Right kidney (tissue), 1 donor: Measurements from ENCODE around the gene WWOX.

Source experiments
- DNase-seq: peaks from one replicate; pipeline ENCODE4 v3.0.0-alpha.2; 2016

Gene WWOX

DNA sequence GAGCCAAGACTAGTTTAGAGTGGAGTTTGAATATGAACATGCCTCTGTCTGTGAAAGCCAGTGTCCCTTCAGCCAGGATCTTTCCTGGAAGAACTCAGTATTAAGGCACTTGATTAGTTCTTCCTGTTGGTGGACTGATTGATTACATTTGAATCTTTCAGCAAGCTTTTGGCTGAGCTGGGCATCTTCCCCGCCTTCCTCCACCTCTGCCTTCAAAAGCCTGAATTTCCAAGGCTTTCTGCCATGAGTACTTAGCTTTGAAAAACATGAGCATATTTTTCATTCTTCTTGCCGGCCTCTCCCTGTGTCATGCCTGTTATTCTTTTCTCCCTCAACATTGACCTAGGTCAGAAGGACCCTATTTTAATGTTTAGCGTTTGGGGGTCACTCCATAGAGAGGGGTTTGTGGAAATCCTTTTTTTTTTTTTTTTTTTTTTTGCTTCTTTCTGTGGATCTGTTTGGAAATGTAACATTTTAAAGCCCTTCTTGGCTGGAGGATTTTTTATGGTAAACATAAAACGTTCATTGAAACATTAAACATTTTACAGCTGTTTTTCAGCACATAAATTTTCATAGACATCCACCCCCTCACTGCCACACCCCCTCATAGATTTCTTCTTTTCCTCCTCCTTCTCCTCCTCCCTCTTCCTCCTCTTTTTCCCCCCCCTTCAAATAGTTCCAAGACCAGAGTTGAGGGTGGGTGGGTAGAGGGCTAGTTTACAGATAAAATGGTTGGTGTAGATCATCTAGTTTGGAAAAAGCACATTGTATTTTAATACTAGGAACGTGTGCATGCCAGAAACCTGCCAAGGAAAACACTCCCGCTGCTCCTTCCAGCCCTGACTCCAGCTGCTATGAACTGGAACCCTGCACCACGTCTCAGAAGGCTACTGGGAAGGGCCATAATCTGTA, 645.9 kb downstream of the WWOX start:
- DNase-seq: peak; percentile 60

DNA sequence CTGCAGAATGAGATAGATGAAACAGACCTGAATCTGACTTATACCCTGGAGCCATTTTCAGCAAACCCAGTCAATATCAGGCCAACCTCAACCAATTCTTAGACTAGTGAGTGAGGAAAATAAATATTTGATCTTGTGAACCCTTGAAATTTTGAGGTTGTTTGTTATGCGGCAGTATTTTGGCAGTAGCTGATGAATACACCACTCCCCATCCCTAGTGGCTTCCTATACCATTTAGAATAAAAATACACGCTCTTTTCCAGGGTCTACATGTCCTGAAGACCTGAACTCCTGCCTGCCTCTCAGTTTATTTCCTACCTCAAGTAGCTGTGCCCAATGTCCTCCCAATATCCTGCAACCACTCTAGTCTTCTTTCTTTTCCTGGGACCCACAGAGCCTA, 647.3 kb downstream of the WWOX start:
- no peak for DNase-seq

DNA sequence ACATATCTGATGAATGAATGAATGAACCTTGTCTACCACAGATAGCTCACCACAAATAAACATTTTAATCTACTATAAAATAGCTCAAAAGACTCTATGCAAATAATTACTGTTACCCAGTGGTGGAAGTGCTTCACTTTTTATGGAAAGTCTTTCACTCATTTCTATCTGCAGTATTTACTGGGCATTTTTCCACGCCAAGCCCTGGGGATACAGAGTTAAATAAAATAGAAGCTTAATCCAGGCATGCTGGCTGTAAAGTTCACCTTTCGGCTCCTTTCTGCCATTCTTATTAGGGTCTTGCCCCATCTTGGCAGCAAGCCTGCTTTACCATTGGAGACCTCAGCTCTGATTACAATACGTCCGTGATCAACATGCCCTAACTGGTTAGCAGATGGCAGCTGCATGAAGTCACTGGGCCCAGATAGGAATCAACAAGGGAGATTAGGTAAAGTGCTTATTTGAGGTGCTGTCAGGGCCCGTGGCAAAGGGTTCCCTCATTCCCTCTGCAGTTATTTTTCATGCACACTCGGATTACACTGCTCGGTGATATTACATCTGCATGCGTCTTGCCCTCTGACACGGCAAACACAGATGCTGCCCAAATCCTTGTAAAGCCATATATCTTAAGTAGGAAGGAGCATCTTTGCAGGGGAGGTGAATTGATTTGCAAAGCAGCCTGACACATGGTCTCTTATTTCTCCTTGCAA, 648.9 kb downstream of the WWOX start:
- no peak for DNase-seq

DNA sequence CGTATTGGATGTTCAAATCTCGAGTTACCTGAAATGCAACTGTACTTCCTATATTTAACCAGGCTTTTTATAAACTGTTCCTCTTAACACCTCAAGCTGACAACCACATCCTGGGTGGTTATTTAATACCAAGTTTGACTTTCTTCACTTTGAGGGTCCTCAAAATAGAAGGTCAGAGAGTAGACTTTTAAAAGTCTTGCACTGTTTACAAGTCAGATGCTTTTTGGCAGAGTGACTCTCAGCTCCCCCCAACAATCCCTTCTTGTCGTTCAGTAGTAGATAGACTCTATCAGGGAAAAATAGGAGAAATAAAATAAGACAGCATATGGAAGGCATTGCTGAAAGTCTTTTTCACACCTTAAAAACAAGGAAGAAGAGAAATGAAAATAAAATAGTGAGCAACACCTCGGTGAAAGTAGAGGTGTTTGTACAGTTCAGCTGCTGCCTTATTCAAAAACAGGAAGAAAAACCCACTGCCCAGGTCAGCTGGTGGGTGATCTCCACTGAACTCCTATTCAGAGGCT, 650.4 kb downstream of the WWOX start:
- no peak for DNase-seq

DNA sequence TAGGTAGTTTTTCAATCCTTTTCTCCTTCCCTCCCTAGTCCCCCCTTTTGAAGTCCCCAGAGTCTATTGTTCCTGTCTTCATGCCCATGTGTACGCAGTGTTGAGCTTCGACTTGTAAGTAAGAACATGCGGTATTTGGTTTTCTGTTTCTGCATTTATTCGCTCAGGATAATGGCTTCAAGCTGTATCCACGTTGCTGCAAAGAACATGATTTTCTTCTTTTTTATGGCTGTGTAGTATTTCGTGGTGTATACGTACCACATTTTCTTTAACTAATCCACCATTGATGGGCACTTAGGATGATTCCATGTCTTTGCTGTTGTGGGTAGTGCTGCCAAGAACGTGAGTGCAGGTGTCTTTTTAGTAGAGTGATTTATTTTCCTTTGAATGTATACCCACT, 651.2 kb downstream of the WWOX start:
- DNase-seq: no peak

DNA sequence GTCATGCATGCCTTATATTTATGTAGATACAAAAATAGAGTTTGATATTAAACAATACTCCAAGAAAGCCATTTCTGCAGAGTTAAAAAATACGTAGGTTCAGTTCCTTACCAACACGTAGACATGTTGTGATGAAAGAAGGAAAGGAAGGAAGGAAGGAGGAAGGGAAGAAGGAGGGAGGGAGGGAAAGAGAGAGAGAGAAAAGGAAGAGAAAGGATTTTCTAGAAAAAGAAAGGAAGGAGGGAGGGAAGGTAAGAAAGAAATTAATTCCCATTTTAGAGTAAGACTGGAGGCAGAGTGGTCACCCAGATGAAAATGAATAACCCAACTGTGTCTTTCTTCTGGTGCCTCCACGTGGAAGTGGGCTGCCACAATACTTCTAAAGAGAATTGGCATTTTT, 652.1 kb downstream of the WWOX start:
- no peak for DNase-seq

DNA sequence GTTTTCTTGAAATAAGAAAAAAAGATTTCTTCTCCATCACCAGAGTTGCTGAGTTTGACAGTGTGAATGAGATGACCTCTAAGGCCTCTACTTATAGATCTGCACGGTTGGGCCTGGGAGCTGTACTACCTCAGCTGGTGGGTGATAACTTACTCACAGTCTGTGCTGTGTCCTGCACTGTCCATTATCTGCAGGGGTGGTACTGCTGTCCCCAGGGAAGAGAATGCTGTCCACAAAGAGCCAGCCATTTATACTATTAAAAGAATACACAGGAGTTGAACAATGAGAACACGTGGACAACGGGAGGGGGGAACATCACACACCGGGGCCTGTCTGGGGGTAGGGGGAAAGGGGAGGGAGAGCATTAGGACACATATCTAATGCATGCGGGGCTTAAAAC, 655.3 kb downstream of the WWOX start:
- no peak for DNase-seq

DNA sequence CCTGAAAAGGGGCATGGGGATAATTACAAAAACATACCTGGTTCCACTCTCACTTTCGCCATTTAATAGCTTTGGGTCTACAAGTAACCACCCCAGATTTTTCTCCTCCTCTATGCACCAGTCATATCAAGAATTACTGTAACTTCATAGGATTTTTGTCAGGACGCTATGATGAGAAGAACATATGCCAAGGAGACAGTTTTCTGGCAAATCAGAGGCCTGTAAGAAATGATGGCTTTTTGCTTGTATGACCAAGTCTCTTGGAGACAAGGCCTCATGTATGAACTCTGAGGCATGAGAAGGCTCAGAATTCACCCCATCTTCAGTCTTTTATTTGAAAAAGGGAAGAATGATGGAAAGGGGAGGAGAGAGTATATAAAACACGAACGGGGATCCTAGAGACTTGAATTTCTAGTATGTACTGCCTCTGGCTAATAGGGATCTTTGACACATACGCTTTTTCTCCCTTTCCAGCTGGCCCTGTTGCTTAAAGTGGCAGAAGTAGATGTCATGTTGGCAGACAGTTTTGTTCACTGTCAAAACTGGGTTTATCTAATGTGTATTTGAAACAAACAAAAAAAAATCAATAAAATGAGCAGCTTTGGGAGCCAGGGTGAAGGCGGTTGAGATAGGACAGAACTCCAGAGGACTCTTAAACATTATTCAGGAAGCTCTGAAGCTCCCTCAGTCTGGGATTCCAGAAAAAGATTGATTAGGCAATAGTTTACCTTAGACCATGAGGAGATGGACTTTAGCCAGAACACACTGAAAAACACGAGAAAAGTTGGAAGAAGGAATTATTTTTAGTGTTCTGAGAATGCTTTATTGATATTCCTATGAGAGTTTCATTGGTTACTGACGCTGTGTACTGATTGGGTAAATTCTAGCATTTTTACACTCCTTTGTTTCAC, 656.6 kb downstream of the WWOX start:
- DNase-seq: no peak

DNA sequence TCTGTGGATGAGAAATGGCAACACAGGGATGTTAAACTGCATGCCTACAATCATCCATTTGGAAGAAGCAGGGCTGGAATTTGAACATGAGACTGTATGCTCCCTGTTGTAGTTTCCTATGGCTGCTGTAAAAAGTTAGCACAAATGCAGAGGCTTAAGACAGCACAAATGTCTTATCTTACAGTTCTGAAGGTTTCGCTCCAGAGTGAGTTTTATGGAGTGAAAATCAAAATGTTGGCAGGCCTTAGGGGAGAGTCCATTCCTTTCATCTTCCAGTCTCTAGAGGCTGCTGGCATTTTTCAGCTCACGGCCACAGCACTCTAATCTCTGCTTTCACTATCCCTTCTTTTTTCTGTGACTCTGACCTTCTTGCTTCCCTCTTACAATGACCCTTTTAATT, 660.1 kb downstream of the WWOX start:
- DNase-seq: no peak

DNA sequence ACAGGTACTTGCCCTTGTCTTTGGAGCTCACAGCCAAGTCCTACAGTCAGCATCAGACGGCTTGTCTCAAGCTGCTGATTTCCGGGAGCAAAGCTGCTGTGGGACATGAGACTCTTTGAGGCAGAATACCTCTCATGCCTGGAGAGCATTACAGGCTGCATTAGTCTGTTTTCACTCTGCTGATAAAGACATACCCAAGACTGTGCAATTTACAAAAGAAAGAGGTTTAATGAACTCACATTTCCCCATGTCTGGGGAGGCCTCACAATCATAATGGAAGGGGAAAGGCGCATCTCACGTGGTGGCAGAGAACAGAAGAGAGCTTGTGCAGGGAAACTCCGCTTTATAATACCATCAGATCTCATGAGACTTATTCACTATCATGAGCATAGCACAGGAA, 661.2 kb downstream of the WWOX start:
- DNase-seq: no peak

DNA sequence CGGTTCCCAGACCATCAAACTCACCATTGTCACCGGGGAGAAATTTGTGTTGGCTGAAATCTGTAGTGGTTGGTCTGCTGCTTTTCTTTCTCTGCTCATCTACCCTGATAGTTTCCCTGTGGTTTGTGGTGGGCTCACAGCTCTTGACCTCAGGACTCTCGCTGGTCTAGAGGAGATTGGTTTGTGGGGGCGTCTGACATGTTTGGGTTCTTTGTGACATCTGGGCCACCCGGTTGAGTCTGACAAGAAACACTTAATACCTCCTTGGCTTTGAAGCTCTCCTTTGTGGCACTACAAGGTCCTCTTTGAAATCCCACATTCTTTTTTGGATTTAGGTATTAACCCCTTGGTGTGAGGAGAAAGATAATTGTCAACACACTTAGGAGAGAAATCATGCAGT, 662.0 kb downstream of the WWOX start:
- no peak for DNase-seq

DNA sequence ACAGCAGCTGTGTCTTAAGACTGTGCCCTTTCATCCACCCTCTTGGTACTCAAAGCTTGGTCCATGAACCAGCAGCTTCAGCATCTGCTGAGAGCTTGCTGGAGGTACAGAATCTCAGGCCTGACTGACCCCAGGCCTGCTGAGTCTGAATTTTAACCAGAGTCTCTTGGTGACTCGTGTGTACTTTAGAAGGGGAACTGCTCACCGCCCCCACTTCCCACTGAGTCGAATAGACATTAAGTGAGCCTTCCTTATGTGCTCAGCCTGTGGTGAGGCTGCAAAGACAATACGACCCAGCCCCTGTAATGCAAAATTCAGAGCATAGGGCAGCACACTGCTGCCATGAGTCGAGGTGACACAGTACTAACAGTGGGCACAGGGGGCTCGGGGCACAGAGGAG, 662.8 kb downstream of the WWOX start:
- no peak for DNase-seq

DNA sequence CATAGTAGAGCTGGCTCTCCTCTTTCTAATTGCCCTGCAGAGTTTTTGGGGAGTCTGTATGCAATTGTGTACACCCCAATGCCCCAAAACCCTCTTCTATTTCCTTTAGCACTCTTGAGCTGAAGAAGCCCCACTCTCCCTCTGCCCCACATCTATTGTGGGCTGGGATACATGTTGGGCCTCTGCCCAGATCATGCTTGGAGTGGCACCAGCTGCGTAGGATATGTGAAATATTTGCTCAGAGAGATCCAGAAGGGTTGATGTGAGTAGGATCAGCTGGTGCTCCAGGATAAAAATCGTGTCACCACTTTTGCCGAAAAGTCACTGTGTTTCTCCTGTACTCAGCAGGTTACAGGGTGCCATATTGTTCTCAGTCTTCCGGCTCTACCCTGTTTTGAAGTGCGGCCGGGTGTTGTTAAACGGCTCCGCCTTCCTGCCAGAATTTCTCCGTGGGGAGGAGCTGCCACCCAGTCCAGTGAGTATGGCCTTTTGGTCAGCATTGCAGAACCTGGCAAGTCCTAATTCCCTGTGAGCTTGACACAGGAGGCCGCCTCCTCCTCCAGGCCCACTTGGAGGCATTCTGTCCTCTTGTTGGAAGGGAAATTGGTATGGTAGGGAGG, 664.5 kb downstream of the WWOX start:
- DNase-seq: no peak

DNA sequence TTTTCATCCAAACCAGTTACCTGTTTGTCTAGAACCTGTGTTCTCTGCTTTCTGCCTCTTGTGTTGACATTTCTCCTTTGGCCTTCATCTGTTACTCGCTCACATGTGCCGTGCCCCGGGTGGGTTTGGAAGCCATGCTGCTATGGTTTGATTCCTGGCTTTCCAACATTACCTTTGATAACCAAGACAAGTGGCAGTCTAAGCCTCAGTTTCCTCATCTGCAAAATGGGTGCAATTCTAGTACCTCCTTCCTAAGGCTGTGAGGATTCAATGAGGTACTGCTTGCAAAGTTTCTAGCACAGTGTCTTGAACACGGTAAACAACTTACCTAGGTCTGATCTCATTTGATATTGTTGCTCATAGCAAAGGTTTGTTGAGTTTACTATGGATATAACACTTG, 665.0 kb downstream of the WWOX start:
- no peak for DNase-seq

DNA sequence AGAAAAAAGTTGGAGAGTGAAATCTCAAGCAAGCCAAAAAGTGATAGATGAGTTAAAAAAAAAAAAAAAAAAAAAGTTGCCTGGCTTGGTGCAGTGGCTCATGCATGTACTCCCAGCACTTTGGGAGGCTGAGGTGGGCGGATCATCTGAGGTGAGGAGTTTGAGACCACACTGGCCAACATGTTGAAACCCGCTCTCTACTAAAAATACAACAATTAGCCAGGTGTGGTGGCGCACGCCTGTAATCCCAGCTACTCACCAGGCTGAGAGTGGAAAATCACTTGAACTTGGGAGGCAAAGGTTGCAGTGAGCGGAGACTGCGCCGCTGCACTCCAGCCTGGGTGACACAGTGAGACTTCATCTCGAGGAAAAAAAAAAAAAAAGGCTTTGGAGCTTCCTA, 668.8 kb downstream of the WWOX start:
- no peak for DNase-seq

DNA sequence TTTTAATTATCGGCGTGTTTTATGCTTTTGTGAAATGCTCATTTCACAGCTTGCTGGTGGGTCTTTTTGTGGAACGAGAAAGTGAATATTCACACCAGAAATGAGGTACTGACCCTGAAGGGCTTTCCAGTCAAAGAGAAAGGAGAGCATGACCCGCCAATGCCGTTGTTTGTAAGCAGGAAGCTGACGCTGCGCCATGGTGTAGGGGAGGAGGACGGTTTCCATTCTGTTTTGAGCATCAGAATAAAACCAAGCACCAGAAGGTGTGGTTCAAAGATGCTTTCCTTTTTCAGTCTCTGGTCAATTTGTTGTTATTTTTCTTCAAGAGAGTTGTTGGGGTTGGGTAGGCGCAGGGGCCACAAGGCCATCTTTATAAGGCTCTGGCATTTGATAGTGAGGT, 669.3 kb downstream of the WWOX start:
- DNase-seq: no peak

DNA sequence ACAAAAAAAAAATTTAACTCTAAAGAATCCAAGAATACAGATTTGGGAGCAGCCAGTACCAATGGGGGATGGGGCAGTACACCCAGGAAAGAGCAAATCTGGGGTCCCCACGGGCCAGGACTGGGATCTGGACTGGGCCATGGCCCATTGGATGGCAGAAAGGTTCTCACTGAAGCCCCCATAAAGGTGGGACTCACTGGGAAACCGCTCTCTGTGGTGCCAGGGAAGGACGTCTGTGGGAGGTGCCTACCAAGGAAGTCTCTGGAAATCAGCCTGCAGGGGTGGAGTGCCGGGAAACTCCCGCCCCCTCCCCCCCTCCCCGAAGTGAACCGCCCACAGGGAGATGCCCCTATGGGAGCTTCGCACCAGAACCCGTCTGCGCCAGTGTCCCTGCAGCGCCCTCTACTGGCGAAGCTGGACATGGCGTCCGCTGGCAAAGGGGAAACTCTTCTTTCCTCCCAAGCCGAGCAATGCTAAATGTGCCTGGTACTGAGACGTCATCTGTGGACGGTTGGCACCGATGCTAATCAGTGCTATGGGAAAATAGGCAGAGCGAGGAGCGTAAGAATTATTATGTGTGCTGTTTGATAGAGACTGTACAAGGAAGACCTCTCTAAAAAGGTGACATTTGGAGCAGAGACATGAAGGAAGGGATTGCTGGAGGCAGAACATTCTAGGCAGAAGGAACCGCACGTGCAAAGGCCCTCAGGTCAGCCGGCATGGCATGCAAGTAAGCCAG, 671.1 kb downstream of the WWOX start:
- no peak for DNase-seq

DNA sequence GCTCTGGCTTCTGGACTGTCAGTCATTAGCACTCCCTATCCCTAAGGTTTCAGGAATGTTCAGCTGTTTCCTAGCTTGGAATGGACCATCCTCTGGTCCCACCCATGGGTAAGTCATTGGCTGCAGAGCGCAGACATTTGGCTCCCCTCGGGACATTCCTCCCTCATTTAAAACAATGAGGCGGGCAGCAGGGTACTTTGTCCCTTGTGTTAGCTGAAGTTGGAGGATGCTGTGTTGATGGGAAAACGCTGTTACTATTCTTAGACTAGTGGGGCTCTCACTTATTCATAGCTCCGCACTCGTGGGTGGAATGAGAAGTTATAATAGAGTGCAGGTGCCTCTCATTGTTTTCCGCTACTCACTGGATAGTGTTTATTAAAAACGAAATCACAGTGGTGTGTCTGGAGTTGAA, 673.8 kb downstream of the WWOX start:
- DNase-seq: no peak

DNA sequence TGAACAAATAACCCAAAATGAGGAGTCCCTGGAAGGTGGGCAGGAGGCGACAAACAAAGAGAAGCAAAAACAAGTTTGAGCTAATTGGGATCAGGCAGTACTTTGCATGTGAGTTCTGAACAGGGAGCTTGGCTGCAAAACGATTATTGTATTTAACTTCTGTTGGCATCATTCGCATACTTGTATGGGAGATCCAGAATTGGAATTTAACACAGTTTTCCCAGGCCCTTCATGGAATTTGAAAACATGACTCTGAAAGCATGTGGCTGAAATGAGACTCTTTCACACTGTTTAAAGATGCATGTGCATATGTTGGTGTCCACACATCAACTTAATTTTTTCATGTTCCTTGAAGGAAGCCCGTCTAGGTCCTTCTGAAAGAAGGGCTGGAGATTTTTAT, 674.3 kb downstream of the WWOX start:
- no peak for DNase-seq

DNA sequence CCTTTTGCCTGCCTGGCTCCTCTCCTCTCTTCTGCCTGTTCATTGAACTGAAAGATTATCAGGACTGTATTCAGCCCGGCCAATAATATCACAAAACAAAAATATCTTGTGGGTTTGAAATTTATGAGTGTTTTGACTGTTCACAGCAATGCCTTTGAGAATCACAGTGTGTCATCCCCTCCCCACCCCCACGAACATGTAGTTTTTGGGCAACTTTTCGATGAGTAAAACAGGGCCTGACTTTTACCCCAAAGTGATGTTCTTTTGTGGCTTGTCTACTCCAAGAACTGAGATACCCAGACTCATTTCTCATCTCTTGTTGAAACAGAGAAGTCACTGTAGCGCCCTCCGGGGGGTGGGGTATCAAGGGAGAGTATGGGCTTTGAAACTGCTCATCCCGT, 675.7 kb downstream of the WWOX start:
- DNase-seq: no peak
